K562 (cell line): ENCODE measurements around the gene CCDC60. TPM values are rescaled to one million over a fixed set of nuclear protein-coding genes. Genes with fewer than 3 reads are reported as not detected.

Experiments used
- ATAC-seq: fragments of 200-7000 bp; cut with Tn5 transposase; 3 replicates; pipeline ENCODE4 v1.9.1; 2020; ENCODE audit warnings: moderate library complexity
- BruUV-seq: library from RNA; stranded (reverse); fragments of 400-500 nt; replicated peaks from 2 replicates; lab custom pipeline; 2021; lab: Mats Ljungman, UMichigan
- CTCF ChIA-PET: fragments of 300-600 bp; formaldehyde crosslinking; extraction: SDS; loops from one replicate; lab custom pipeline; 2021; ENCODE audit warnings: low intra/inter-chr PET ratio; lab: Yijun Ruan, JAX
- POLR2A ChIA-PET: fragments of 300-600, 350-650 bp; sonication (Branson Sonifier 250); formaldehyde crosslinking; extraction: SDS; loops from one replicate; lab custom pipeline; 2021; ENCODE audit warnings: antibody characterized with exemption, inconsistent platforms; lab: Yijun Ruan, JAX
- DNase-seq, 4 experiments: peaks; one replicate each; pipeline versions ENCODE4 v3.0.0 to v3.0.0-alpha.2; 2011 to 2018; ENCODE audit warnings: low spot score in 3 of 4, mixed read lengths in 3 of 4; ENCODE audit errors: extremely low read depth in 1 of 4
- FAIRE-seq: peaks from 2 replicates; lab custom pipeline; 2011; peaks lifted over from hg19 to GRCh38; lab: Jason Lieb, UNC
- H2AFZ ChIP-seq: 2 replicates; pipeline ENCODE4 v1.6.0; 2011; ENCODE audit warnings: low read depth, low read length, control low read depth, inconsistent platforms
- H3K27ac ChIP-seq: fragments of 200-600 bp; 3 replicates; pipeline ENCODE4 v1.8.0; 2011; ENCODE audit warnings: low read depth, mild to moderate bottlenecking, control low read depth, inconsistent platforms, low read length, moderate library complexity, mixed read lengths; ENCODE audit errors: extremely low read depth
- H3K27me3 ChIP-seq, 2 experiments: fragments of 300-600 bp in 1 of 2; 2 replicates in 1 of 2; 3 replicates in 1 of 2; pipeline versions ENCODE4 v1.6.0 to v1.8.0; 2011; ENCODE audit warnings: inconsistent platforms in 2 of 2, low read length in 2 of 2, mild to moderate bottlenecking in 1 of 2, mixed read lengths in 1 of 2, moderate library complexity in 1 of 2; ENCODE audit not compliant: control insufficient read depth in 2 of 2, insufficient read depth in 2 of 2
- H3K36me3 ChIP-seq: fragments of 300-600 bp; 3 replicates; pipeline ENCODE4 v1.8.0; 2011; ENCODE audit warnings: mild to moderate bottlenecking, low read length, inconsistent platforms; ENCODE audit not compliant: control insufficient read depth, insufficient read depth
- H3K4me1 ChIP-seq, 2 experiments: fragments of 200-600 bp in 1 of 2; replicated peaks in 1 of 2; 2 replicates in 1 of 2; 3 replicates in 1 of 2; pipeline versions ENCODE4 v1.5.1 to v1.8.0; 2011; ENCODE audit warnings: inconsistent platforms in 2 of 2, low read length in 2 of 2, mild to moderate bottlenecking in 1 of 2, mixed read lengths in 1 of 2, moderate library complexity in 1 of 2; ENCODE audit not compliant: control insufficient read depth in 2 of 2, insufficient read depth in 2 of 2
- H3K4me2 ChIP-seq: 2 replicates; pipeline ENCODE4 v1.6.1; 2011; ENCODE audit warnings: low read length, control low read depth, inconsistent platforms, mixed read lengths; ENCODE audit not compliant: insufficient read depth
- H3K4me3 ChIP-seq: fragments of 200-600 bp; sonication (generic), shearing (Covaris generic); 2 replicates; pipeline ENCODE4 v1.5.1; 2016; ENCODE audit warnings: control low read depth, inconsistent platforms
- H3K79me2 ChIP-seq: fragments of 200-600 bp; 3 replicates; pipeline ENCODE4 v1.8.0; 2011; ENCODE audit warnings: low read length, inconsistent platforms; ENCODE audit not compliant: control insufficient read depth, insufficient read depth
- H3K9ac ChIP-seq, 2 experiments: 2 replicates each; pipeline versions ENCODE4 v1.6.0 to v1.6.1; 2011; ENCODE audit warnings: low read depth in 2 of 2, low read length in 2 of 2, control low read depth in 1 of 2, inconsistent platforms in 1 of 2, mild to moderate bottlenecking in 1 of 2, mixed read lengths in 1 of 2; ENCODE audit not compliant: insufficient read depth in 1 of 2
- H3K9me1 ChIP-seq: one replicate; pipeline ENCODE4 v1.6.0; 2011; ENCODE audit warnings: inconsistent platforms, mild to moderate bottlenecking, low read length, moderate library complexity; ENCODE audit not compliant: control insufficient read depth, insufficient read depth
- H3K9me3 ChIP-seq: replicated peaks from 2 replicates; pipeline ENCODE4 v1.5.1; 2011; ENCODE audit warnings: low read depth, low read length, inconsistent platforms; ENCODE audit not compliant: control insufficient read depth, insufficient read depth
- H4K20me1 ChIP-seq: replicated peaks from 2 replicates; pipeline ENCODE4 v1.6.1; 2011; ENCODE audit warnings: low read length, inconsistent platforms, mixed read lengths; ENCODE audit not compliant: control insufficient read depth, insufficient read depth
- FOXK2 ChIP-seq, 2 experiments: fragments of 450-650 bp; IDR thresholded peaks in 1 of 2; conservative IDR thresholded peaks in 1 of 2; 2 replicates each; pipeline ENCODE4 v1.6.1; 2016; ENCODE audit warnings: low read depth in 2 of 2, mild to moderate bottlenecking in 1 of 2
- GABPB2 ChIP-seq: fragments of 250-450 bp; sonication (Bioruptor Pico); conservative IDR thresholded peaks from 2 replicates; pipeline ENCODE4 v1.5.1; 2021; ENCODE audit warnings: mild to moderate bottlenecking
- HDAC1 ChIP-seq, 2 experiments: fragments of 450-650 bp; IDR thresholded peaks; 2 replicates each; pipeline ENCODE4 v1.6.1; 2016 to 2017; ENCODE audit warnings: inconsistent platforms in 1 of 2, mild to moderate bottlenecking in 1 of 2, moderate library complexity in 1 of 2
- HNRNPK ChIP-seq: fragments of 200-400 bp; formaldehyde crosslinking; IDR thresholded peaks from one replicate; pipeline ENCODE4 v1.6.1; 2018; ENCODE audit warnings: mild to moderate bottlenecking, low read depth, low read length; ENCODE audit not compliant: poor library complexity, severe bottlenecking
- HNRNPL ChIP-seq: fragments of 200-400 bp; formaldehyde crosslinking; IDR thresholded peaks from 2 replicates; pipeline ENCODE4 v1.6.1; 2017; ENCODE audit warnings: low read depth, mild to moderate bottlenecking, low read length
- NCOA1 ChIP-seq: fragments of 450-650 bp; IDR thresholded peaks from 2 replicates; pipeline ENCODE4 v1.6.1; 2016; ENCODE audit warnings: low read depth
- NFIC ChIP-seq: fragments of 450-650 bp; IDR thresholded peaks from 2 replicates; pipeline ENCODE4 v1.6.1; 2017; ENCODE audit warnings: mild to moderate bottlenecking, inconsistent platforms
- SMARCE1 ChIP-seq: fragments of 450-650 bp; IDR thresholded peaks from 2 replicates; pipeline ENCODE4 v1.7.1; 2016; ENCODE audit warnings: mild to moderate bottlenecking
- TEAD1 ChIP-seq, 2 experiments: fragments of 450-650 bp in 1 of 2; sonication (generic) in 1 of 2; formaldehyde crosslinking; IDR thresholded peaks; 2 replicates each; pipeline versions ENCODE4 v1.4.0 to v1.8.0; 2020 to 2022; ENCODE audit warnings: mild to moderate bottlenecking in 2 of 2, missing genetic modification reagents in 1 of 2
- ZKSCAN1 ChIP-seq: fragments of 150-350 bp; IDR thresholded peaks from 2 replicates; pipeline ENCODE4 v1.6.1; 2016; ENCODE audit warnings: low read depth, low read length
- ZNF133 ChIP-seq: fragments of 250-450 bp; sonication (Bioruptor Pico); IDR thresholded peaks from 2 replicates; pipeline ENCODE4 v1.4.0; 2020; ENCODE audit warnings: mild to moderate bottlenecking
- ZNF79 ChIP-seq: fragments of 250-450 bp; sonication (Bioruptor Pico); IDR thresholded peaks from 2 replicates; pipeline ENCODE4 v1.4.0; 2020; ENCODE audit warnings: low read depth, mild to moderate bottlenecking, moderate library complexity
- WGBS: fragments of 100-300 bp; shearing (Covaris generic); methylation state at CpG from one replicate; pipeline ENCODE4 v1.1.6; 2016; ENCODE audit warnings: low coverage, mixed read lengths; ENCODE audit not compliant: insufficient coverage; ENCODE audit errors: missing lambda C conversion rate; 5-methylcytosine and 5-hydroxymethylcytosine counted together
- in situ Hi-C: fragments of 300-500 bp; cut with MboI; formaldehyde crosslinking; loops from 4 replicates; pipeline ENCODE4 v1.15.0; 2018; ENCODE audit warnings: inconsistent platforms, mixed read lengths
- intact Hi-C: fragments of 100-400 bp; cut with micrococcal nuclease; formaldehyde crosslinking; loops from 2 replicates; pipeline ENCODE4 v1.14.2; 2022
- polyA plus RNA-seq, 8 experiments: library from polyadenylated mRNA; depleted of rRNA in 4 of 8; stranded (reverse) in 5 of 8; unstranded in 3 of 8; fragments of >200 nt; fragmentation: Nextera tagmentation in 2 of 8; fragmentation: Illumina TruSeq in 1 of 8; extraction: Ambion mirVana in 2 of 8; extraction: Trizol in 1 of 8; gene quantifications; 2 replicates each; pipeline versions ENCODE4 v1.2.1 to v1.2.3, GENCODE V29; 2011 to 2014; ENCODE audit warnings: inconsistent platforms in 1 of 8, missing spikeins in 1 of 8
- total RNA-seq, 7 experiments: library from RNA; depleted of rRNA in 6 of 7; stranded (reverse); fragments of >200 nt in 6 of 7; fragmentation: Illumina TruSeq in 2 of 7; extraction: Trizol in 2 of 7; gene quantifications; 2 replicates each; pipeline versions ENCODE4 v1.2.1 to v1.2.3, GENCODE V29; 2011 to 2021; ENCODE audit warnings: low replicate concordance in 1 of 7
- TF ChIP-seq, protein P1 (sequence below): fragments of 250-450 bp; sonication (Bioruptor Pico); IDR thresholded peaks from 2 replicates; pipeline ENCODE4 v1.5.0; 2021; ENCODE audit warnings: mild to moderate bottlenecking, borderline replicate concordance
- TF ChIP-seq, protein P2 (sequence below): sonication (generic); formaldehyde crosslinking; IDR thresholded peaks from 2 replicates; pipeline ENCODE4 v1.8.0; 2022; ENCODE audit warnings: mild to moderate bottlenecking, low read depth, missing genetic modification reagents
- TF ChIP-seq, protein P3 (sequence below), 3 experiments: IDR thresholded peaks in 2 of 3; conservative IDR thresholded peaks in 1 of 3; 2 replicates each; pipeline ENCODE4 v1.5.1; 2011 to 2012; ENCODE audit warnings: low read length in 3 of 3, mild to moderate bottlenecking in 3 of 3, control low read depth in 2 of 3, improper control_type of control experiment in 1 of 3, inconsistent platforms in 1 of 3, low read depth in 1 of 3, mixed read lengths in 1 of 3, moderate library complexity in 1 of 3; ENCODE audit not compliant: insufficient read depth in 2 of 3
- TF ChIP-seq, protein P4 (sequence below): fragments of 450-650 bp; formaldehyde crosslinking; conservative IDR thresholded peaks from 2 replicates; pipeline ENCODE4 v1.4.0; 2022; ENCODE audit warnings: mild to moderate bottlenecking, missing genetic modification characterization

CCDC60 gene
- total and polyA plus RNA-seq, 9 of the 15 experiments (the other 6 are each of a cell fraction or from before 2014, with no cell fraction given), result not detected

DNA sequence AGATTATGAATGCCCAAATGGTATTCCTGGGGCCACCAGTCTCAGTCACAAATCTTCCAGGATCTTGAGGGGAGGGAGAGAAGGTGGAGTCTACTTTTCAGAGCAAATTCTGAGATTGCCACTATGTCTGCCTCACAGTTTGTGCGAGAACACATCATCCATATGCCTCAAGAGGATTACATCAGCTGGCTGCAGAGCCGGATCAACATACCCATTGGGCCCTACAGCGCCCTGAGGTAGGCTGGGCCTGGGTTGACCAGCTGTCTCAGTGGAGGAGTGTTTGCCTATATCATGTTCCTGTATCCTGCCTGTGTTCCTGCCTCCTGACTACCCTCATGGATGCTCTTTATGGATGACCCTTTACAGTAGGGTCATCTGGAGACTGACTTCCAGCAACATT, 205.9 kb downstream of the CCDC60 start:
- Histone ChIP-seq H3K9me3 (no peaks in the 10 kb centered on the region), H3K4me3 (no peak overlapping the region), H3K27me3 (no peaks in the 10 kb centered on the region), H3K9ac (no peak overlapping the region), H3K4me2 (no peak overlapping the region), H3K36me3 (no peaks in the 10 kb centered on the region), H4K20me1 (no peaks in the 10 kb centered on the region), H3K4me1 (no peaks in the 10 kb centered on the region), H3K79me2 (no peaks in the 10 kb centered on the region), H3K9me1 (no peaks in the 10 kb centered on the region), H3K27ac (no peak overlapping the region), H2AFZ (no peak overlapping the region)
- intact Hi-C loops, result no loop called here
- WGBS, result 3% methylated on average over 3 of the region's 3 CpGs
- CTCF ChIA-PET, result no interaction called here
- ATAC-seq (no peak), DNase-seq (no peak), FAIRE-seq (no peak)
- no TSS peak for BruUV-seq
- in situ Hi-C loops, result loop anchor here (5.0 kb wide), 1 partner anchor 103 kb away; no protein-coding TSS in a partner anchor
- POLR2A ChIA-PET, result interaction anchor here (0.6 to 0.7 kb wide), 2 partner anchors 9 to 54 kb away, joined by 3 read pairs; no protein-coding TSS in a partner anchor
- TF ChIP-seq HNRNPK (no peak), ZNF133 (CRISPR knock-in tag) (no peak), ZNF79 (no peak), GABPB2 (CRISPR knock-in tag) (no peak), NCOA1 (no peak), HDAC1 (IDR thresholded peaks at IDR 0.05) (no peak), ZKSCAN1 (no peak), TEAD1 (CRISPR knock-in tag; IDR thresholded peaks at IDR 0.05) (no peak), NFIC (no peak), HNRNPL (no peak), SMARCE1 (no peak), FOXK2 (conservative IDR thresholded peaks at IDR 0.05 in 1 of 2, IDR thresholded peaks at IDR 0.05 in 1 of 2; ENCODE audit: low read depth in 2 of 2) (no peak)
- TF ChIP-seq, protein P1, sequence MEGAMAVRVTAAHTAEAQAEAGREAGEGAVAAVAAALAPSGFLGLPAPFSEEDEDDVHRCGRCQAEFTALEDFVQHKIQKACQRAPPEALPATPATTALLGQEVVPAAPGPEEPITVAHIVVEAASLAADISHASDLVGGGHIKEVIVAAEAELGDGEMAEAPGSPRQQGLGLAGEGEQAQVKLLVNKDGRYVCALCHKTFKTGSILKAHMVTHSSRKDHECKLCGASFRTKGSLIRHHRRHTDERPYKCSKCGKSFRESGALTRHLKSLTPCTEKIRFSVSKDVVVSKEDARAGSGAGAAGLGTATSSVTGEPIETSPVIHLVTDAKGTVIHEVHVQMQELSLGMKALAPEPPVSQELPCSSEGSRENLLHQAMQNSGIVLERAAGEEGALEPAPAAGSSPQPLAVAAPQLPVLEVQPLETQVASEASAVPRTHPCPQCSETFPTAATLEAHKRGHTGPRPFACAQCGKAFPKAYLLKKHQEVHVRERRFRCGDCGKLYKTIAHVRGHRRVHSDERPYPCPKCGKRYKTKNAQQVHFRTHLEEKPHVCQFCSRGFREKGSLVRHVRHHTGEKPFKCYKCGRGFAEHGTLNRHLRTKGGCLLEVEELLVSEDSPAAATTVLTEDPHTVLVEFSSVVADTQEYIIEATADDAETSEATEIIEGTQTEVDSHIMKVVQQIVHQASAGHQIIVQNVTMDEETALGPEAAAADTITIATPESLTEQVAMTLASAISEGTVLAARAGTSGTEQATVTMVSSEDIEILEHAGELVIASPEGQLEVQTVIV (CRISPR knock-in tag), result no peak
- TF ChIP-seq, protein P2, sequence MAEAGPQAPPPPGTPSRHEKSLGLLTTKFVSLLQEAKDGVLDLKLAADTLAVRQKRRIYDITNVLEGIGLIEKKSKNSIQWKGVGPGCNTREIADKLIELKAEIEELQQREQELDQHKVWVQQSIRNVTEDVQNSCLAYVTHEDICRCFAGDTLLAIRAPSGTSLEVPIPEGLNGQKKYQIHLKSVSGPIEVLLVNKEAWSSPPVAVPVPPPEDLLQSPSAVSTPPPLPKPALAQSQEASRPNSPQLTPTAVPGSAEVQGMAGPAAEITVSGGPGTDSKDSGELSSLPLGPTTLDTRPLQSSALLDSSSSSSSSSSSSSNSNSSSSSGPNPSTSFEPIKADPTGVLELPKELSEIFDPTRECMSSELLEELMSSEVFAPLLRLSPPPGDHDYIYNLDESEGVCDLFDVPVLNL (CRISPR knock-in tag), result no peak
- TF ChIP-seq, protein P3, sequence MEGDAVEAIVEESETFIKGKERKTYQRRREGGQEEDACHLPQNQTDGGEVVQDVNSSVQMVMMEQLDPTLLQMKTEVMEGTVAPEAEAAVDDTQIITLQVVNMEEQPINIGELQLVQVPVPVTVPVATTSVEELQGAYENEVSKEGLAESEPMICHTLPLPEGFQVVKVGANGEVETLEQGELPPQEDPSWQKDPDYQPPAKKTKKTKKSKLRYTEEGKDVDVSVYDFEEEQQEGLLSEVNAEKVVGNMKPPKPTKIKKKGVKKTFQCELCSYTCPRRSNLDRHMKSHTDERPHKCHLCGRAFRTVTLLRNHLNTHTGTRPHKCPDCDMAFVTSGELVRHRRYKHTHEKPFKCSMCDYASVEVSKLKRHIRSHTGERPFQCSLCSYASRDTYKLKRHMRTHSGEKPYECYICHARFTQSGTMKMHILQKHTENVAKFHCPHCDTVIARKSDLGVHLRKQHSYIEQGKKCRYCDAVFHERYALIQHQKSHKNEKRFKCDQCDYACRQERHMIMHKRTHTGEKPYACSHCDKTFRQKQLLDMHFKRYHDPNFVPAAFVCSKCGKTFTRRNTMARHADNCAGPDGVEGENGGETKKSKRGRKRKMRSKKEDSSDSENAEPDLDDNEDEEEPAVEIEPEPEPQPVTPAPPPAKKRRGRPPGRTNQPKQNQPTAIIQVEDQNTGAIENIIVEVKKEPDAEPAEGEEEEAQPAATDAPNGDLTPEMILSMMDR (IDR thresholded peaks at IDR 0.05 in 2 of 3, conservative IDR thresholded peaks at IDR 0.05 in 1 of 3; ENCODE audit: insufficient read depth in 2 of 3, low read depth in 1 of 3, low read length in 3 of 3), result no peak
- TF ChIP-seq, protein P4, sequence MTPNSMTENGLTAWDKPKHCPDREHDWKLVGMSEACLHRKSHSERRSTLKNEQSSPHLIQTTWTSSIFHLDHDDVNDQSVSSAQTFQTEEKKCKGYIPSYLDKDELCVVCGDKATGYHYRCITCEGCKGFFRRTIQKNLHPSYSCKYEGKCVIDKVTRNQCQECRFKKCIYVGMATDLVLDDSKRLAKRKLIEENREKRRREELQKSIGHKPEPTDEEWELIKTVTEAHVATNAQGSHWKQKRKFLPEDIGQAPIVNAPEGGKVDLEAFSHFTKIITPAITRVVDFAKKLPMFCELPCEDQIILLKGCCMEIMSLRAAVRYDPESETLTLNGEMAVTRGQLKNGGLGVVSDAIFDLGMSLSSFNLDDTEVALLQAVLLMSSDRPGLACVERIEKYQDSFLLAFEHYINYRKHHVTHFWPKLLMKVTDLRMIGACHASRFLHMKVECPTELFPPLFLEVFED (CRISPR knock-in tag), result no peak
